Mucosa of stomach (tissue), 1 donor: ENCODE results near the gene IL37.
"Not testable (repeated sequence)": the region's sequence is repeated elsewhere in the genome, so short reads cannot be mapped to it uniquely, and the experiment has no call there.

Experiments used
- H3K27me3 ChIP-seq: one replicate; pipeline ENCODE4 v1.7.0; 2013; ENCODE audit warnings: mild to moderate bottlenecking, low read length; ENCODE audit not compliant: control insufficient read depth, insufficient read depth
- H3K36me3 ChIP-seq: one replicate; pipeline ENCODE4 v1.7.0; 2013; ENCODE audit warnings: low read length; ENCODE audit not compliant: control insufficient read depth, insufficient read depth
- H3K4me1 ChIP-seq: one replicate; pipeline ENCODE4 v1.7.0; 2013; ENCODE audit warnings: mild to moderate bottlenecking, low read length; ENCODE audit not compliant: control insufficient read depth, insufficient read depth
- H3K4me3 ChIP-seq: one replicate; pipeline ENCODE4 v1.7.0; 2013; ENCODE audit warnings: low read length
- H3K9ac ChIP-seq: one replicate; pipeline ENCODE4 v1.7.0; 2013; ENCODE audit warnings: mild to moderate bottlenecking, low read length, moderate library complexity
- H3K9me3 ChIP-seq: one replicate; pipeline ENCODE4 v1.7.0; 2013; ENCODE audit warnings: mild to moderate bottlenecking, low read length, moderate library complexity; ENCODE audit not compliant: control insufficient read depth
- donor health status: Pancreatic carcinoma.

Gene IL37

GRCh38 chr2:112927745-112928144, 16.8 kb downstream of the IL37 start:
- Histone ChIP-seq H3K4me1 (peaks cover 17% of the 10 kb centered on the region), H3K9ac (no peak overlapping the region), H3K4me3 (no peak overlapping the region), H3K27me3 (no peaks in the 10 kb centered on the region), H3K9me3 (no peaks in the 10 kb centered on the region), H3K36me3 (no peaks in the 10 kb centered on the region)

- no peaks in the 10 kb centered on the region for H3K27me3 ChIP-seq
- no peaks in the 10 kb centered on the region for H3K4me1 ChIP-seq
- no peak overlapping the region for H3K4me3 ChIP-seq
- no peaks in the 10 kb centered on the region for H3K9me3 ChIP-seq
- H3K36me3 ChIP-seq: no peaks in the 10 kb centered on the region
- H3K9ac ChIP-seq: no peak overlapping the region
Measured at GRCh38 chr2:112933261-112933660, 22.3 kb downstream of the IL37 start.

DNA sequence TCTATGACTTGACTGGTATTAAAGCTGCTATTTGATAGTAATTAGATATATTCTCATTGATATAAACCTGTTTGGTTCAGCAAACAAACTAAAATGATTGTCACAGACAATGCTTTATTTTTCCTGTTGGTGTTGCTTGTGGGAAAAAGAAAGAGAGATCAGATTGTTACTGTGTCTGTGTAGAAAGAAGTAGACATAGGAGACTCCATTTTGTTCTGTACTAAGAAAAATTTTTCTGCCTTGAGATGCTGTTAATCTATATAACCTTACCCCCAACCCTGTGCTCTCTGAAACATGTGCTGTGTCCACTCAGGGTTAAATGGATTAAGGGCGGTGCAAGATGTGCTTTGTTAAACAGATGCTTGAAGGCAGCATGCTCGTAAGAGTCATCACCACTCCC, 23.2 kb downstream of the IL37 start:
- H3K27me3 ChIP-seq, H3K9me3 ChIP-seq, H3K4me1 ChIP-seq, H3K4me3 ChIP-seq, H3K36me3 ChIP-seq, H3K9ac ChIP-seq: not testable (repeated sequence)

- no peaks in the 10 kb centered on the region for H3K9me3 ChIP-seq
- no peak overlapping the region for H3K9ac ChIP-seq
- no peaks in the 10 kb centered on the region for H3K36me3 ChIP-seq
- H3K4me3 ChIP-seq: no peak overlapping the region
- peaks cover 10% of the 10 kb centered on the region for H3K4me1 ChIP-seq
- no peaks in the 10 kb centered on the region for H3K27me3 ChIP-seq
Measured at GRCh38 chr2:112936927-112937232, 25.9 kb downstream of the IL37 start.

- Histone ChIP-seq H3K27me3 (no peaks in the 10 kb centered on the region), H3K4me3 (no peak overlapping the region)
Measured at GRCh38 chr2:112938904-112939303, 27.9 kb downstream of the IL37 start.

DNA sequence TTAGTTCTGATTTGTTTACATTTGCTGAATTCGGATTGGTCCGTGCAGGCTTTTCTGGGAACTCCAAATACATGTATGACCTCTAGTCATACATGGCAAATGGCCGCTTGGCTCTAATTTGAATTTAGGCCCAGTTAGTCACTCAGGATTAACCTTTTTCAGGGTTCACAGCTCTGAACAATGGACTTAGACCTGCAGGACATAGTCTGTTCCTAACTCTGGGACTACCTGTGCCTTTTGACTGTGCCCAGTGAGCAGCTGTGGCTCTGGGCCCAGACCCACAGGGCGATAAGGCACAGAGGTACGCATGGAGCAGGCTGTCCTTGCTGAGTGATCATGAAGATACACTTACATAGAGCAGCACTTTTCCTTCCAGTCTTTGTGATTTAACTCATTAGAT, 28.5 kb downstream of the IL37 start:
- Histone ChIP-seq H3K9ac (no peak overlapping the region), H3K4me1 (peaks cover 10% of the 10 kb centered on the region), H3K9me3 (no peaks in the 10 kb centered on the region), H3K4me3 (no peak overlapping the region), H3K27me3 (no peaks in the 10 kb centered on the region), H3K36me3 (no peaks in the 10 kb centered on the region)

More at GRCh38 chr2:112938904-112939303, 27.9 kb downstream of the IL37 start:
- no peak overlapping the region for H3K9ac ChIP-seq
- no peaks in the 10 kb centered on the region for H3K9me3 ChIP-seq
- peaks cover 10% of the 10 kb centered on the region for H3K4me1 ChIP-seq
- no peaks in the 10 kb centered on the region for H3K36me3 ChIP-seq

DNA sequence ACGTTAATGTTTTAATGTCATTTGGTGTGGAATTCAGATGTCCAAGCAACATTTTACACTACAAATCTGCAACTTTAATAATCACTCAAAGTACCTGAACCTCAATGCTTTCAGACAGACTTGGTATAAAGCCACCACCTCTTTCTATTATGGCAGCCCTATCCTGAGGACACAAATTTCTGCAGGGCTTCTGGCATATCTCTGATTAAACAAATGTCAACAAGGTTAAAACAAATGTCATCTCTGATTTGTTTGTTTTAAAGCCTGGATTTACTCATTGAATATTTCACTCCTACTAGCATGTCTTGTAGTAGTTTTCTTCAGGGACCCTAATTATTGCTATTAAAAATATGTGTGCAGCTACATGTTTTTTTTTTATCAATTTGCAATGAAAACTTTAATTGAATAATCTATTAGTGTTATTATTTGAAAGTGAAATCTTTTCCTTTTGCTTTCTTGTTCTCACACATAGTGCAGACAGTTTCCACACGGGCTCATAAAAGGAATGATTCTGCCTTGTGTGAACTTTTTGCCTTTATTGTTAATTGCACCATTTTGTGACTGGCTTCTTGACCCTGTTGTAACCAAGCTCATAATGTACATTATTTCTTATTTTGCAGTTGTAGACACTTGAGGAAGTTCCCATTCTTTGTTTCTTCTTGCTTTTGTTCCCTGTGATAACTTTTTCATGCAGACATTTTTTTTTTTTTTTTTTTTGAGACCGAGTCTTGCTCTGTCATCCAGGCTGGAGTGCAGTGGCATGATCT, 30.1 kb downstream of the IL37 start:
- no peak overlapping the region for H3K9ac ChIP-seq
- no peaks in the 10 kb centered on the region for H3K9me3 ChIP-seq
- no peak overlapping the region for H3K4me3 ChIP-seq
- no peaks in the 10 kb centered on the region for H3K27me3 ChIP-seq
- peaks cover 10% of the 10 kb centered on the region for H3K4me1 ChIP-seq
- H3K36me3 ChIP-seq: no peaks in the 10 kb centered on the region

GRCh38 chr2:112941753-112942653, 31.0 kb downstream of the IL37 start:
- Histone ChIP-seq H3K36me3 (no peaks in the 10 kb centered on the region), H3K4me1 (peaks cover 10% of the 10 kb centered on the region), H3K27me3 (no peaks in the 10 kb centered on the region), H3K4me3 (no peak overlapping the region), H3K9ac (no peak overlapping the region), H3K9me3 (no peaks in the 10 kb centered on the region)

DNA sequence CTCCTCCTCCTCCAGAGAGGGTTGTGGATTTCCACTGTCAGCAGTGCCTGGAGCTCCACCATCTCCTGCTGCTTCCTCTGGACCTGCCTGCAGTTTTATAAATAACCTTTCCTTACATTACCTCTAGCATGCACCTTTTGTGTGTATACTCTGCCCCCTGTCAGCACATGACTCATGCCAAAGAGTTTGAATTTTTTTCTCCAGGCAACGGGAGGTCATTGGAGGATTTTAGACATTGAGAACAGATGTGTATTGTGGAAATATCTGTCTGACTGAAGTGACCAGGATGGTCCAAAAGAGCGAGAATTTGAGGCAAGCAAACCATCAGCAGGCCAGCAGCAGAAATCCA, 31.7 kb downstream of the IL37 start:
- no peak overlapping the region for H3K4me3 ChIP-seq
- peaks cover 10% of the 10 kb centered on the region for H3K4me1 ChIP-seq
- no peaks in the 10 kb centered on the region for H3K9me3 ChIP-seq
- H3K9ac ChIP-seq: no peak overlapping the region
- H3K36me3 ChIP-seq: no peaks in the 10 kb centered on the region
- no peaks in the 10 kb centered on the region for H3K27me3 ChIP-seq

- Histone ChIP-seq H3K9me3 (no peaks in the 10 kb centered on the region), H3K4me3 (no peak overlapping the region), H3K4me1 (peaks cover 10% of the 10 kb centered on the region), H3K27me3 (no peaks in the 10 kb centered on the region), H3K9ac (no peak overlapping the region), H3K36me3 (no peaks in the 10 kb centered on the region)
Measured at GRCh38 chr2:112944971-112945370, 34.0 kb downstream of the IL37 start.

- H3K9ac ChIP-seq: no peak overlapping the region
- H3K9me3 ChIP-seq: no peaks in the 10 kb centered on the region
- H3K4me3 ChIP-seq: no peak overlapping the region
- H3K4me1 ChIP-seq: peaks cover 5% of the 10 kb centered on the region
- H3K27me3 ChIP-seq: no peaks in the 10 kb centered on the region
- no peaks in the 10 kb centered on the region for H3K36me3 ChIP-seq
Measured at GRCh38 chr2:112946086-112946485, 35.1 kb downstream of the IL37 start.

DNA sequence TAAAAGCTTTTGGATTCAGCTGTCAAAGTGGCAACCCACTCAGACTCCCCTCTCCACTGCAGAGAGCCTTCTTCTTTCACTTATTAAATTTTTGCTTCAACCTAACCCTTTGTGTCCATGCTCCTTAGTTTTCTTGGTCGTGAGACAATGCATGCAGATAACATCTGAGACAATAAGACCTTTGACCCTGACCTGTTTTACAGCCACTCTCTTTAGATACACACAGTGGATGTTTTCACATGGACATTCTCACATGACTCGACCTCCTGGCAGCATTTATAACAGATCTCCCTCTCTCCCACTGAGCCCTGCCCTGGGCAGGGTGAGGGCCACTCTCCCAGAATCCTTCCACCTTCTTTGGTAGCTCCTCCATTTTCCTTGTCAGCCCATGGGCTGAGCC, 36.4 kb downstream of the IL37 start:
- Histone ChIP-seq H3K9ac (no peak overlapping the region), H3K27me3 (no peaks in the 10 kb centered on the region), H3K4me3 (no peak overlapping the region)

More for the DNA sequence above, 36.4 kb downstream of the IL37 start:
- Histone ChIP-seq H3K9me3 (no peaks in the 10 kb centered on the region), H3K36me3 (no peaks in the 10 kb centered on the region), H3K4me1 (no peaks in the 10 kb centered on the region)
